IMR-90 (cell line): Measurements from ENCODE around the gene S100Z. TPM values are rescaled to one million over a fixed set of nuclear protein-coding genes. Genes with fewer than 3 reads are reported as not detected.
A peak's percentile ranks its signal among the peaks of the same experiment; 100 is the strongest.

Experiments
- ATAC-seq: fragments of 200-7000 bp; cut with Tn5 transposase; 2 replicates; pipeline ENCODE4 v1.9.1; 2020; ENCODE audit warnings: low read depth, mild to moderate bottlenecking, moderate library complexity
- BruUV-seq: library from RNA; stranded (reverse); fragments of 400-500 nt; replicated peaks from 2 replicates; lab custom pipeline; 2021; lab: Mats Ljungman, UMichigan
- CTCF ChIA-PET: fragments of 300-600 bp; formaldehyde crosslinking; extraction: SDS; loops from one replicate; lab custom pipeline; 2021; ENCODE audit warnings: antibody characterized with exemption; lab: Yijun Ruan, JAX
- POLR2A ChIA-PET: fragments of 300-600 bp; sonication (Branson Sonifier 250); formaldehyde crosslinking; loops from one replicate; lab custom pipeline; 2022; ENCODE audit warnings: antibody characterized with exemption; ENCODE audit not compliant: unreplicated experiment; lab: Charles Lee
- DNase-seq: peaks from one replicate; pipeline ENCODE4 v3.0.0; 2013
- H2AFZ ChIP-seq: replicated peaks from 2 replicates; pipeline ENCODE3; 2013; ENCODE audit warnings: low read length, mild to moderate bottlenecking; ENCODE audit not compliant: poor library complexity
- H2AK5ac ChIP-seq: 2 replicates; pipeline ENCODE4 v1.6.1; 2013; ENCODE audit warnings: low read depth, low read length, inconsistent platforms
- H2AK9ac ChIP-seq: replicated peaks from 2 replicates; pipeline ENCODE3; 2013; ENCODE audit warnings: mild to moderate bottlenecking, low read depth, low read length, moderate library complexity; ENCODE audit not compliant: poor library complexity
- H2BK120ac ChIP-seq: 2 replicates; pipeline ENCODE4 v1.6.1; 2013; ENCODE audit warnings: low read depth, low read length, inconsistent platforms
- H2BK15ac ChIP-seq: 3 replicates; pipeline ENCODE4 v1.6.1; 2013; ENCODE audit warnings: low read depth, low read length, inconsistent platforms
- H2BK20ac ChIP-seq: 2 replicates; pipeline ENCODE4 v1.6.1; 2013; ENCODE audit warnings: low read depth, mild to moderate bottlenecking, inconsistent platforms, low read length, moderate library complexity
- H2BK5ac ChIP-seq: 2 replicates; pipeline ENCODE4 v1.6.1; 2013; ENCODE audit warnings: mild to moderate bottlenecking, low read depth, low read length, inconsistent platforms; ENCODE audit not compliant: poor library complexity, severe bottlenecking
- H3K14ac ChIP-seq: replicated peaks from 2 replicates; pipeline ENCODE4 v1.6.1; 2013; ENCODE audit warnings: low read depth, low read length, inconsistent platforms
- H3K18ac ChIP-seq: 2 replicates; pipeline ENCODE4 v1.6.1; 2013; ENCODE audit warnings: low read depth, low read length, control low read depth
- H3K23ac ChIP-seq: 2 replicates; pipeline ENCODE4 v1.6.1; 2013; ENCODE audit warnings: low read depth, low read length, inconsistent platforms
- H3K27ac ChIP-seq: 2 replicates; pipeline ENCODE4 v1.5.1; 2013; ENCODE audit warnings: mild to moderate bottlenecking, control low read depth, low read length; ENCODE audit not compliant: insufficient read depth
- H3K27me3 ChIP-seq: 2 replicates; pipeline ENCODE4 v1.6.1; 2013; ENCODE audit warnings: low read length; ENCODE audit not compliant: control insufficient read depth, insufficient read depth
- H3K36me3 ChIP-seq: 2 replicates; pipeline ENCODE4 v1.6.1; 2013; ENCODE audit warnings: low read length, mixed read lengths; ENCODE audit not compliant: control insufficient read depth, insufficient read depth
- H3K4ac ChIP-seq: 2 replicates; pipeline ENCODE4 v1.6.1; 2013; ENCODE audit warnings: low read depth, low read length, inconsistent platforms
- H3K4me1 ChIP-seq: 2 replicates; pipeline ENCODE4 v1.6.1; 2013; ENCODE audit warnings: low read length, mixed read lengths; ENCODE audit not compliant: control insufficient read depth, insufficient read depth
- H3K4me2 ChIP-seq: 2 replicates; pipeline ENCODE4 v1.6.1; 2013; ENCODE audit warnings: low read depth, mild to moderate bottlenecking, control low read depth, low read length, moderate library complexity
- H3K4me3 ChIP-seq: 2 replicates; pipeline ENCODE4 v1.5.1; 2013; ENCODE audit warnings: low read depth, mild to moderate bottlenecking, control low read depth, low read length, moderate library complexity; ENCODE audit not compliant: insufficient read depth
- H3K56ac ChIP-seq: 2 replicates; pipeline ENCODE4 v1.6.1; 2013; ENCODE audit warnings: low read length, inconsistent platforms; ENCODE audit not compliant: insufficient read depth; ENCODE audit errors: extremely low read depth
- H3K79me1 ChIP-seq, 2 experiments: 2 replicates each; pipeline ENCODE4 v1.6.1; 2013; ENCODE audit warnings: low read length in 2 of 2, inconsistent platforms in 1 of 2, low read depth in 1 of 2
- H3K9ac ChIP-seq: 2 replicates; pipeline ENCODE4 v1.6.1; 2013; ENCODE audit warnings: low read depth, low read length, control low read depth
- H3K9me1 ChIP-seq: 2 replicates; pipeline ENCODE4 v1.6.1; 2013; ENCODE audit warnings: low read length, inconsistent platforms; ENCODE audit not compliant: insufficient read depth
- H3K9me3 ChIP-seq: 2 replicates; pipeline ENCODE4 v1.6.1; 2013; ENCODE audit warnings: low read length; ENCODE audit not compliant: control insufficient read depth, insufficient read depth
- H4K20me1 ChIP-seq: 2 replicates; pipeline ENCODE4 v1.6.1; 2013; ENCODE audit warnings: low read length, inconsistent platforms; ENCODE audit not compliant: insufficient read depth
- H4K5ac ChIP-seq: 2 replicates; pipeline ENCODE4 v1.6.1; 2013; ENCODE audit warnings: mild to moderate bottlenecking, low read depth, low read length, control low read depth
- H4K8ac ChIP-seq, 2 experiments: 2 replicates each; pipeline ENCODE4 v1.6.1; 2013; ENCODE audit warnings: low read depth in 2 of 2, low read length in 2 of 2, control low read depth in 1 of 2, inconsistent platforms in 1 of 2
- H4K91ac ChIP-seq: 2 replicates; pipeline ENCODE4 v1.6.1; 2013; ENCODE audit warnings: low read depth, low read length, inconsistent platforms; ENCODE audit not compliant: insufficient read depth
- MAZ ChIP-seq: IDR thresholded peaks from 2 replicates; pipeline ENCODE4 v1.6.1; 2012; ENCODE audit warnings: low read depth, mild to moderate bottlenecking, low read length, improper control_type of control experiment, moderate library complexity, borderline replicate concordance
- RFX5 ChIP-seq: IDR thresholded peaks from 2 replicates; pipeline ENCODE4 v1.8.0; 2012; ENCODE audit warnings: low read depth, mild to moderate bottlenecking, low read length, moderate library complexity
- WGBS, 2 experiments: methylation state at CpG; one replicate each; pipeline versions ENCODE4 v1.1.5 to v1.1.7; 2013; ENCODE audit warnings: missing lambda C conversion rate in 2 of 2; ENCODE audit not compliant: insufficient read length in 1 of 2; ENCODE audit errors: extremely low coverage in 2 of 2; 5-methylcytosine and 5-hydroxymethylcytosine counted together
- dilution Hi-C: fragments of 300-500 bp; cut with HindIII; formaldehyde crosslinking; loops from one replicate; pipeline ENCODE4 v1.14.3; 2018; ENCODE audit warnings: low sequenced_read_pairs; ENCODE audit not compliant: unreplicated experiment
- in situ Hi-C: fragments of 300-500 bp; cut with MboI; formaldehyde crosslinking; loops from 3 replicates; pipeline ENCODE4 v1.14.3; 2019; ENCODE audit warnings: low sequenced_read_pairs, inconsistent platforms, mixed read lengths
- intact Hi-C: fragments of 100-400 bp; cut with micrococcal nuclease; formaldehyde crosslinking; loops from 2 replicates; pipeline ENCODE4 v1.10.0; 2022
- polyA plus RNA-seq, 3 experiments: library from polyadenylated mRNA; depleted of rRNA; stranded (reverse); fragments of >200 nt; gene quantifications; 2 replicates each; pipeline ENCODE4 v1.2.3, GENCODE V29; 2012; ENCODE audit warnings: low replicate concordance in 1 of 3
- total RNA-seq: library from RNA; depleted of rRNA; stranded (reverse); fragments of >200 nt; gene quantifications from 2 replicates; pipeline ENCODE4 v1.2.3, GENCODE V29; 2012

The S100Z gene
- total and polyA plus RNA-seq, 2 of the 4 experiments (the other 2 are of a cell fraction), result not detected

- BruUV-seq, result no TSS peak
- H3K4me3 ChIP-seq, result peak within 1 kb of the TSS; percentile 73
- H3K4me1 ChIP-seq, result peaks cover 6% of the 10 kb centered on the region
- no peaks in the 10 kb centered on the region for H3K9me1 ChIP-seq
- dilution Hi-C loops (no loop called here), in situ Hi-C loops (no loop called here), intact Hi-C loops (loop anchor here (10.0 kb wide), 1 partner anchor 1764 kb away; the partner anchor contains the start of gene GCNT4)
- peak within 1 kb of the TSS; percentile 17; the same call in 1 of the 2 replicates for H3K27ac ChIP-seq
- peak within 1 kb of the TSS; percentile 58 for H2BK120ac ChIP-seq
- peak within 1 kb of the TSS; percentile 34; the same call in 1 of the 2 replicates for H3K18ac ChIP-seq
- peak within 1 kb of the TSS; percentile 56 for H3K9ac ChIP-seq
- TF ChIP-seq RFX5 (no peak), MAZ (peak; percentile 55)
- H3K14ac ChIP-seq, result peak within 1 kb of the TSS; percentile 64
- H4K5ac ChIP-seq, result peak within 1 kb of the TSS; percentile 52
- ATAC-seq (peak; percentile 71), DNase-seq (peak; percentile 73)
- H3K9me3 ChIP-seq, result no peaks in the 10 kb centered on the region
- peak within 1 kb of the TSS; percentile 76 for H3K23ac ChIP-seq
- H4K91ac ChIP-seq, result peak within 1 kb of the TSS; percentile 58
- peak within 1 kb of the TSS; percentile 2; the same call in 1 of the 2 replicates for H3K56ac ChIP-seq
- peak within 1 kb of the TSS; percentile 83 for H2AK5ac ChIP-seq
- CTCF ChIA-PET, result interaction anchor here (0.8 kb wide), 1 partner anchor 126 kb away, joined by 5 read pairs; no protein-coding TSS in a partner anchor
- no peaks in the 10 kb centered on the region for H4K20me1 ChIP-seq
- H3K36me3 ChIP-seq, result no peaks in the 10 kb centered on the region
- H3K4me2 ChIP-seq, result peak within 1 kb of the TSS; percentile 89
- POLR2A ChIA-PET, result no interaction called here
- peak within 1 kb of the TSS; percentile 77; the same call in 1 of the 3 replicates for H2BK15ac ChIP-seq
- H3K79me1 ChIP-seq, result no peaks in the 10 kb centered on the region; a peak in 1 of 4 replicates
- H2BK5ac ChIP-seq, result no peak within 1 kb of the TSS
- peak within 1 kb of the TSS; percentile 62 to 78; a peak in 3 of 4 replicates for H4K8ac ChIP-seq
- 8% methylated on average over 41 of the region's 72 CpGs; no CpG with 5 or more reads in 1 of the 2 experiments for WGBS, 2 experiments
- no peaks in the 10 kb centered on the region for H3K27me3 ChIP-seq
- H2AFZ ChIP-seq, result peak within 1 kb of the TSS; percentile 84
- H2BK20ac ChIP-seq, result peak within 1 kb of the TSS; percentile 1
- peak within 1 kb of the TSS; percentile 93 for H2AK9ac ChIP-seq
- H3K4ac ChIP-seq, result peak within 1 kb of the TSS; percentile 48
Measured at GRCh38 chr5:76818844-76819831, 30.7 kb upstream of the S100Z start, which contains the start of gene F2RL1. TSS of gene F2RL1 (plus strand) at chr5:76819030. CDS start at chr5:76819183, 153 bp downstream.
